HK-2 (cell line): ENCODE data around the gene SMOC2.
"Not testable (repeated sequence)": the region's sequence is repeated elsewhere in the genome, so short reads cannot be mapped to it uniquely, and the experiment has no call there.

ENCODE experiments used
- DNase-seq: peaks from one replicate; pipeline ENCODE4 v3.0.0-alpha.2; 2018; ENCODE audit not compliant: unreplicated experiment

Gene SMOC2

DNA sequence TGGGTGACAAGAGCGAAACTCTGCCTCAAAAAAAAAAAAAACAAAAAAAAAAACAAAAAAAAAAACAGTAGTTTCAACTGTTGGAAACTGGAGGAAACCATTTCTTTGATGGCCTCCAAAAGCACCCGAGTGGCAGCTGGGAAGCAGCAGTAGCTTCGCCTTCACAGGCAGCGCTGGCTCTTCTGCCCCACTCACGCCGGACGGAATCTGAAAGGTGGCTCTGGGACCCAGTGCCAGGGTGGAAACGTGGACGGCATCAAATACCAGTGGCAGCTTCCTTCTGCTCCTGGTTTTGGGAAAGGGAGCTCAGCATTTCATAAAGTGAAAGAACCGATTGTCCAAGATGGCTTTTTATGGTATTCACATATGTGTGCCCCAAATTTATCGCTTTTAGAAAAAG lies 159.4 kb downstream of the SMOC2 start:
- no peak for DNase-seq

DNA sequence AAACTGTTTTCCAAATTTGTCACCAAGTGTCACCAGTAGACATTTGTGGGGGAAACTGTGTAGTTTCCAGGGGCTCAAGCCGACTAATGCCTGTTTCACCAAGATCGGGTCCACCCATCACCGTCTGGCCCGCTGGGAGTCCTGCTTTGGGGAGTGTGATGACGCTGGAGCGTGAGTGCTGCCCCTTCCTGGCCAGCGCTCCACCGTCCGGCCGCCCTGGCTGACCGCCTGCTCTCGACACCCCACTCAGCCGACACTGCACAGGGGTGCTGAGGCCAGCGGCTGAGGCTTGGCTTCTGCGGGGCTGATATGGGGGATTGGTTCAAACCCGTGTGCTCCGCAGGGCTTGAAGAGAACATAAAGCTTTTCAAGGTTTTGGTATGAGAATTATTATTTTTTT lies 160.1 kb downstream of the SMOC2 start:
- no peak for DNase-seq

DNA sequence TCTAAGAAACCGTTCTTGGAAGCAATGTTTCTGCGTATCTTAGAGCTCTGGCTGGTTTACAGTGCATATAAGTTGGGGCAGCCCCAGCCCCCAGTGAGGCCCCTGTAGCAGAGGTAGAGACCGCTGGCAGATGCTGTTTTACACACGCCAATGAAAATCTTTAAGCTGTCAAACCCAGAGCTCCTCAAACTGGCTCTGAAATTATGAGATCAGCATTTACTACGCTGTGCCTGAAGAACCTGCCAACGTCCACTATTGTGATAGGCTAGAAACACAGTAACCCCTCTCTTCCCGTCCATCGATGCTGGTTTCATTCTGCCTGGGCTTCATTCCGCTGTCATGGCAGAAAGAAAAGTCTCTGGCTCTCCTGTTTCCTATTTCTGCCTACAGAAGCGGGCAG lies 160.6 kb downstream of the SMOC2 start:
- DNase-seq, result no peak

GRCh38 chr6:168602576-168602975 lies 161.6 kb downstream of the SMOC2 start:
- no peak for DNase-seq

GRCh38 chr6:168603234-168603633 lies 162.2 kb downstream of the SMOC2 start:
- no peak for DNase-seq

GRCh38 chr6:168605964-168606363 lies 165.0 kb downstream of the SMOC2 start:
- DNase-seq, result no peak

GRCh38 chr6:168606722-168607121 lies 165.7 kb downstream of the SMOC2 start:
- DNase-seq, result no peak

- DNase-seq, result no peak
These were observed 166.5 kb downstream of the SMOC2 start for GRCh38 chr6:168607272-168608112.

DNA sequence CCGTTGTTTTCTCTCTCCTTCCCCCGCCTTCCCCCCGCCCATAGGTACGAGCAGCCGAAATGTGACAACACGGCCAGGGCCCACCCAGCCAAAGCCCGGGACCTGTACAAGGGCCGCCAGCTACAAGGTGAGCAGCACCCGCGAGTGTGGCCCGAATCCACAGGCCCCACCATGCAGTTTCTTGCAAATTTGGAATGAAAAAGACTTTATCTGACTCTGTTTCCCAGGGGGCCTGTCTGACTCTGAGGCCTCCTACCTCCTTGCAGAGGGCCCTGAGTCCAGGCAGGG lies 167.1 kb downstream of the SMOC2 start:
- no peak for DNase-seq

GRCh38 chr6:168609026-168609685 lies 168.2 kb downstream of the SMOC2 start:
- no peak for DNase-seq

- no peak for DNase-seq
These were observed 169.0 kb downstream of the SMOC2 start for GRCh38 chr6:168609914-168610490.

DNA sequence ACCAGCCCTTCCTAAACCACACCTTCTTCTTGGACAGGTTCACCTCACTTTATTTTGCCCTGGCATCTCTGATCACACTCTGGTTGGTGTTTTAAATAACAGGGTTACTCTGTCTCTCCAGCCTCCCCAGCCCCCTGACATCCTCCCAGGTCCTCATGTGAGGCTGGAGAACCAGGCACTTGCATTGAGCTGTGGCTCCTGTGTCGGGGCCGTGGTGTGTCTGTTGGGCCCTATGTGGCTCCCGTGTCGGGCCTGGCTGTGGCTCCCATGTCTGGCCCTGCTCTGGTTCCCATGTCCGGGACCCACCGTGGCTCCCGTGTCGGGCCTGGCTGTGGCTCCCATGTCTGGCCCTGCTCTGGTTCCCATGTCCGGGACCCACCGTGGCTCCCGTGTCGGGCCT lies 170.0 kb downstream of the SMOC2 start:
- DNase-seq, result not testable (repeated sequence)

- no peak for DNase-seq
These were observed 170.7 kb downstream of the SMOC2 start for GRCh38 chr6:168611691-168612090.

GRCh38 chr6:168612586-168612985 lies 171.6 kb downstream of the SMOC2 start:
- no peak for DNase-seq

GRCh38 chr6:168615837-168616236 lies 174.9 kb downstream of the SMOC2 start:
- no peak for DNase-seq

DNA sequence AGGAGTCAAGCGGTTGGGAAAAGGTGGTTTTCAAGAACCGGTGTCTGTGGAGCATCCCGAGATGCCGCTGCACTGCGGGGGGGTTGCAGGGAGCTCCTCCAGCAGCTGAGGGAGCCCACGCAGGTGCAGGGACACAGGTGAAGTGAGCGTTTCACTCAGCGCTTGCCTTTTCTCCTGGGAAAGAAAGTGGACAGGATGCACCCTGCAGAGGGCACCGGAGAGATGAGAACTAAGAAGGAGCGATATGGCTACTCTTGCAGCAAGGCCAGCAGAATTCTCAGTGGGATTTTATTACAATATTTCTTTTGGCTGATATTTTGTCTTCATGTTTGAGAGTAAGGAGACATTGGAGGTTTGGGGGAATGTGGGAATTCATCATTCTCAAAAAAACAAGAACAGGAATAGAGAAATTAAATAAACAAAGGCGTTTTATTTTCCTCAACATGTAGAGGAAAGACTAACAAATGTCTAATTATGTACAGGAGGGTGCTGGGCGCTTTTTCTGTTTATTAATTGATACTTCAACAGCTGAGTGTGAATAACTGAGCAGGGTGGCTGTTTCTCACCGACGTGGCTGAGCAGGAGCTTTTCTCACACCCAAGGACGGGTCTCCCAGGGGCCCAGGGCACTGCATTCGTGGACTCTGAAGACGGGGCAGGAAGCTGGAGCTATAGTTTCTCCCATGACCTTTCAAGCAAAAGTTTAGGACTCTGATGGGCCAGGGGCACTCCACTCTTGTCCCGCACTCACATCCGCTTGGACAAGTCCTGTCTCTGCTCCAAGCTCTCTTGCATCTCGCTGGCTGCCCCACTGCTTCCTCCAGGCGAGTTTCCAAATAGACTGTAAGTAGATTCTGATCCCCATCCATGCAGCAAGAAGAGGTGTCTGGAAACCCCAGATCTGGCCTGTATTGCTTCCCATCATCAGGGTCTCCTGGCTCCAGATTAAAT lies 176.1 kb downstream of the SMOC2 start:
- no peak for DNase-seq

GRCh38 chr6:168618546-168619315 lies 177.7 kb downstream of the SMOC2 start:
- no peak for DNase-seq

DNA sequence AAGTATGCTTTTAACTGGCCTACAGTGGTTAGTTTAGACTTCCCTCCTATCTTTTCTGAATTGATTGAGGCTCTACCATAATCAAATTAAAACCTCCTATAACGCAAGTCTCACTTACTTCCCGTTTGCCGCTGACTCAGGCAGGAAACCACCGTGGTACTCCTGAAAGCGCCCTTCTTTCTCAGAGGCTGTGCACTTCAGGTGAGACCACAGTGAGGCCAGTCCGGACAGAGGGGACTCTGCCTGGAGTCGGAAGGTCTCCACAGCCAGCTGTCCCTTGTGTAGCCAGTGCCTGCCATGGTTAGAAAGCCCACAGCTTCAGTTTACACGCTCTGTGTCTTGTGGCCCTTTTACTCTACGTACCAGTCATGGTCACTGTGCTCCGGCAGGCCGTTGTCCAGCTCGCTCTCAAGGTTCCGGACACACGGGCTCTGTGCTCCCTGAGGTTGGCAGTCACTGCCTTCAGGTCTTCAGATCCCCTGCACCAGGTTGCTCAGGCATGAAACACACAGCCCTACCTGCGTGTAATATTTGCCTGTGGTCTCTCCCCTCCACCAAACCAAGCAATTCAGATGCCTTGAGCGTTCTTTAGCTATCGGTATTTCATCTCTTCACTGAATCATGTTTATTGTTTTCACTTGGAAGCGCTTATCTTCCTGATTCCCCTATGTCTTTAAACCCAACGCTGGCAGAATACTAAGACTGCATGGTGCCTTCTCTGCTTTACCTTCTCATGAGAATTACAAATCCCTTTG lies 178.8 kb downstream of the SMOC2 start:
- no peak for DNase-seq

DNA sequence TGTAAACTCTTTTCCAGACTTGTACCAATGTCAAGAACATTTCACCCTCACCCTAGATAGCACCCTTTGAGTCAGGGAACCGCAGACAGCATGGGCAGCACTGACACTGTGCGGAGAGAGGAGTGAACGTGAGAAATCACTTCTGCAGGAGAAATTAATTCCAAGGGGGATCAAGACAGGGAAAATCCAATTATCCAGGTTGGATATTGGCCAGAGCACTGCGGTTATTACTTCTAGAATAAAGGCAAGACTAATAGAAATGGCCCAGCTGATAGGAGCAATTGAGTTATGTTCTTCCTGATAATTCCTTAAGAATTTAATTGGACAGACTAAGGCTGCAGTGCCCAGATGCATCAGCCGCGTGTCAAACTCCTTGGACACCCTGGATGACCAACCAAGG lies 179.6 kb downstream of the SMOC2 start:
- no peak for DNase-seq

- DNase-seq, result no peak
These were observed 182.8 kb downstream of the SMOC2 start for GRCh38 chr6:168623736-168624135.

DNA sequence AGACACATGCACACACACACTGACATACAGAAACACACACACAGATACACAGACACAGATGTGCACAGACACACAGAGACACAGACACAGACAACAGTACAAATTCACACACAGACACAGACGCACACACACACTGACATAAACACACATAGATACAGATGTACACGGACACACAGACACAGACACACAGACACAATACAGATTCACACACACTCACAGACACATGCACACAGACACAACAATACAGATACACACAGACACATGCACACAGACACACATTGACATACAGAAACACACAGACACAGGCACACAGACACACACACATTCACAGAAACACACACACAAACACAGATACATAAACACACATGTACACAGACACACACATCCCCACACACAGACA lies 183.6 kb downstream of the SMOC2 start:
- DNase-seq, result no peak
